Measurements from ENCODE around the gene MTMR3.

The MTMR3 gene

GRCh38 chr22:29917052-29917902 lies 34.3 kb downstream of the MTMR3 start:
- no peak for DNase-seq

- no peak for DNase-seq
These were observed 42.4 kb downstream of the MTMR3 start for GRCh38 chr22:29925402-29925801.

- no peak for DNase-seq
These were observed 43.1 kb downstream of the MTMR3 start for GRCh38 chr22:29926057-29926456.

GRCh38 chr22:29932136-29932535 lies 49.2 kb downstream of the MTMR3 start:
- no peak for DNase-seq

GRCh38 chr22:29933619-29934018 lies 50.6 kb downstream of the MTMR3 start:
- no peak for DNase-seq

- no peak for DNase-seq
These were observed 51.6 kb downstream of the MTMR3 start for GRCh38 chr22:29934596-29934995.

GRCh38 chr22:29936186-29936585 lies 53.2 kb downstream of the MTMR3 start:
- DNase-seq, result no peak

GRCh38 chr22:29937940-29938693 lies 55.1 kb downstream of the MTMR3 start:
- no peak for DNase-seq

GRCh38 chr22:29940526-29940925 lies 57.6 kb downstream of the MTMR3 start:
- DNase-seq, result no peak

- no peak for DNase-seq
These were observed 61.4 kb downstream of the MTMR3 start for GRCh38 chr22:29944339-29944738.

- no peak for DNase-seq
These were observed 62.5 kb downstream of the MTMR3 start for GRCh38 chr22:29945435-29945834.

GRCh38 chr22:29946220-29946619 lies 63.2 kb downstream of the MTMR3 start:
- no peak for DNase-seq

- no peak for DNase-seq
These were observed 64.7 kb downstream of the MTMR3 start for GRCh38 chr22:29947410-29948384.

GRCh38 chr22:29948385-29948769 lies 65.4 kb downstream of the MTMR3 start:
- DNase-seq, result no peak

- no peak for DNase-seq
These were observed 66.9 kb downstream of the MTMR3 start for GRCh38 chr22:29949872-29950271.

- DNase-seq, result no peak
These were observed 68.9 kb downstream of the MTMR3 start for GRCh38 chr22:29951791-29952413.

- DNase-seq, result no peak
These were observed 71.4 kb downstream of the MTMR3 start for GRCh38 chr22:29954203-29954855.

- DNase-seq, result no peak
These were observed 73.7 kb downstream of the MTMR3 start for GRCh38 chr22:29956680-29957079.

- no peak for DNase-seq
These were observed 75.2 kb downstream of the MTMR3 start for GRCh38 chr22:29958170-29958569.

- no peak for DNase-seq
These were observed 81.8 kb downstream of the MTMR3 start for GRCh38 chr22:29964776-29965175.

- no peak for DNase-seq
These were observed 84.5 kb downstream of the MTMR3 start for GRCh38 chr22:29967461-29967860.

- no peak for DNase-seq
These were observed 88.6 kb downstream of the MTMR3 start for GRCh38 chr22:29971607-29972006.
